Measurements from ENCODE around the gene CNTNAP5.

DNA sequence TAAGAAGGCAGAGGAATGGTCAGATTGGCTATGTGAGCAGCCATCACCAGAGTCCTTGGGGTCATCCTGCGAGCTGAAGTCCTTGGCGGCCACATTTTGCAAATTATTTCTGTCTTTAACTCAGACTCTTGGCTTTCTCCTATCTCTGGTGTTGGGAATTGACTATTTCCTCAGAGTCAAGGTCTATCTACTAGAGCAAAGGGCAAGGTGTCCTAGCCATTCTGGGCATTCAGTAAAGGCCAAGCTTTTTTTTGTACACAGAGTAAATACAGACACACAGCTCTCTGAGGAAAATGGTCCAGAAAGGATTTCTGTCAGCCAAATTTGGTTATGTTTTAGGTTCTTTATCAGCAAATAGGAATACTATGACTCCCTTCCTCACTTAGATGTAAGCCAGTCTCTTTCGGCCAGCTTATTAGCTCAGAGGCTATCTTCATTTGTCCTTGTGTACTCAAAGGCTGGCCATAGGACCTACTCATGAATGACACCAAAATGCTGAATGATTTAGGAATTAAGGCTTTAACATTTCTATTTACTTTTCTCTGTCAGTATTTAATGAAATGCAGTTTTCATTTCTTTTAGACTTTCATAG, 146.5 kb downstream of the CNTNAP5 start:
- TF ChIP-seq, protein P1, sequence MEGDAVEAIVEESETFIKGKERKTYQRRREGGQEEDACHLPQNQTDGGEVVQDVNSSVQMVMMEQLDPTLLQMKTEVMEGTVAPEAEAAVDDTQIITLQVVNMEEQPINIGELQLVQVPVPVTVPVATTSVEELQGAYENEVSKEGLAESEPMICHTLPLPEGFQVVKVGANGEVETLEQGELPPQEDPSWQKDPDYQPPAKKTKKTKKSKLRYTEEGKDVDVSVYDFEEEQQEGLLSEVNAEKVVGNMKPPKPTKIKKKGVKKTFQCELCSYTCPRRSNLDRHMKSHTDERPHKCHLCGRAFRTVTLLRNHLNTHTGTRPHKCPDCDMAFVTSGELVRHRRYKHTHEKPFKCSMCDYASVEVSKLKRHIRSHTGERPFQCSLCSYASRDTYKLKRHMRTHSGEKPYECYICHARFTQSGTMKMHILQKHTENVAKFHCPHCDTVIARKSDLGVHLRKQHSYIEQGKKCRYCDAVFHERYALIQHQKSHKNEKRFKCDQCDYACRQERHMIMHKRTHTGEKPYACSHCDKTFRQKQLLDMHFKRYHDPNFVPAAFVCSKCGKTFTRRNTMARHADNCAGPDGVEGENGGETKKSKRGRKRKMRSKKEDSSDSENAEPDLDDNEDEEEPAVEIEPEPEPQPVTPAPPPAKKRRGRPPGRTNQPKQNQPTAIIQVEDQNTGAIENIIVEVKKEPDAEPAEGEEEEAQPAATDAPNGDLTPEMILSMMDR (IDR thresholded peaks at IDR 0.05; ENCODE audit: extremely low read depth in 1 of 2, insufficient read depth in 1 of 2, low read depth in 1 of 2, low read length in 2 of 2): no peak
- TF ChIP-seq POLR2A (IDR thresholded peaks at IDR 0.05; ENCODE audit: low read depth, low read length) (no peak), POLR2AphosphoS5 (IDR thresholded peaks at IDR 0.05; ENCODE audit: insufficient read depth, low read depth, low read length) (no peak), GATA2 (IDR thresholded peaks at IDR 0.05; ENCODE audit: insufficient read depth, insufficient read length, low read depth, low read length) (no peak)

Data from endothelial cell of umbilical vein (primary cell).